Sigmoid colon (tissue), 4 donors: Measurements from ENCODE around the gene BAD.

Source experiments
- CTCF ChIP-seq, 4 experiments: fragments of 450-650 bp in 3 of 4; fragments of 200-600 bp in 1 of 4; IDR thresholded peaks; one replicate each; pipeline ENCODE4 v1.5.1; 2016 to 2019; ENCODE audit warnings: antibody characterized with exemption in 4 of 4, mild to moderate bottlenecking in 3 of 4, moderate library complexity in 2 of 4
- EP300 ChIP-seq, 4 donors: sonication (generic); formaldehyde crosslinking; IDR thresholded peaks; one replicate each; pipeline ENCODE4 v1.6.1; 2017; ENCODE audit warnings: antibody characterized with exemption in 4 of 4
- POLR2A ChIP-seq, 2 donors: fragments of 450-650 bp; IDR thresholded peaks; one replicate each; pipeline ENCODE4 v1.6.1; 2016; ENCODE audit warnings: antibody characterized with exemption in 2 of 2, mild to moderate bottlenecking in 2 of 2, moderate library complexity in 2 of 2
- POLR2AphosphoS5 ChIP-seq, 4 donors: sonication (generic); formaldehyde crosslinking; IDR thresholded peaks; one replicate each; pipeline ENCODE4 v1.6.1; 2017; ENCODE audit warnings: antibody characterized with exemption in 4 of 4

GRCh38 chr11:64220798-64221197, 63.7 kb downstream of the BAD start:
- TF ChIP-seq POLR2A (IDR thresholded peaks at IDR 0.05) (no peak), CTCF (IDR thresholded peaks at IDR 0.05) (no peak), POLR2AphosphoS5 (IDR thresholded peaks at IDR 0.05) (no peak), EP300 (IDR thresholded peaks at IDR 0.05) (no peak)
